ENCODE measurements around the gene PLBD2. TPM values are rescaled to one million over a fixed set of nuclear protein-coding genes. Genes with fewer than 3 reads are reported as not detected.

The PLBD2 gene
- total RNA-seq, 1 experiment from 2014 or later: 31.4 TPM

GRCh38 chr12:113396828-113397496 lies 38.6 kb downstream of the PLBD2 start:
- H2BK15ac ChIP-seq (ENCODE audit: low read depth, low read length): no peak overlapping the region
- no peak overlapping the region for H2BK12ac ChIP-seq (ENCODE audit: insufficient read length, low read depth, low read length)
- WGBS (ENCODE audit: extremely low coverage, insufficient read length, low lambda C conversion rate): no CpG with 5 or more reads among the region's 16 CpGs
- H4K5ac ChIP-seq (ENCODE audit: insufficient read length, low read depth, low read length): no peak overlapping the region
- H2BK5ac ChIP-seq (ENCODE audit: insufficient read length, low read length): no peak overlapping the region
- H2AK5ac ChIP-seq (ENCODE audit: insufficient read length, low read length): no peak overlapping the region
- no peak overlapping the region for H2BK120ac ChIP-seq (ENCODE audit: low read depth, low read length, poor library complexity, severe bottlenecking)
- Mint-ChIP-seq H3K27ac (no peak overlapping the region), H3K27me3 (ENCODE audit: low read depth) (peaks cover 9% of the 10 kb centered on the region), H3K9me3 (no peaks in the 10 kb centered on the region), H3K36me3 (ENCODE audit: insufficient read depth in 1 of 3, low read depth in 3 of 3) (no peaks in the 10 kb centered on the region), H3K4me1 (peaks cover 7 to 20% of the 10 kb centered on the region in 2 experiments), H3K4me3 (no peak overlapping the region)
- no peak overlapping the region for H3K23ac ChIP-seq (ENCODE audit: insufficient read length, low read depth, low read length)
- no peaks in the 10 kb centered on the region for H3K4me1 ChIP-seq (ENCODE audit: insufficient read depth, low read length)
- no peaks in the 10 kb centered on the region for H4K20me1 ChIP-seq (ENCODE audit: control insufficient read depth, insufficient read depth, insufficient read length)
- H2AFZ ChIP-seq (ENCODE audit: low read length): no peak overlapping the region
- H3K9ac ChIP-seq (ENCODE audit: extremely low read depth, insufficient read length, low read length): no peak overlapping the region
- no peaks in the 10 kb centered on the region for H3K79me1 ChIP-seq (ENCODE audit: insufficient read depth, low read depth, low read length, poor library complexity, severe bottlenecking)
- no peak for DNase-seq
- H3K79me2 ChIP-seq (ENCODE audit: insufficient read depth, low read length): no peaks in the 10 kb centered on the region
- H4K8ac ChIP-seq (replicated peaks; ENCODE audit: insufficient read length, low read depth, low read length): no peak overlapping the region
- H3K4ac ChIP-seq (ENCODE audit: low read depth, low read length): no peak overlapping the region
- H3K9me3 ChIP-seq (ENCODE audit: control insufficient read depth, low read depth, low read length): no peaks in the 10 kb centered on the region
- TF ChIP-seq CTCF (conservative IDR thresholded peaks at IDR 0.05): no peak
- no peaks in the 10 kb centered on the region for H3K23me2 ChIP-seq (ENCODE audit: insufficient read length, low read depth, low read length, poor library complexity, severe bottlenecking)
- H3K56ac ChIP-seq (ENCODE audit: insufficient read length, low read depth, low read length): no peak overlapping the region
- no peak overlapping the region for H3K4me2 ChIP-seq (ENCODE audit: insufficient read depth, insufficient read length, low read length)
- H4K91ac ChIP-seq (ENCODE audit: insufficient read length, low read depth, low read length): no peak overlapping the region
- H3K14ac ChIP-seq (ENCODE audit: insufficient read depth, low read length): no peak overlapping the region
- no peak overlapping the region for H3T11ph ChIP-seq (ENCODE audit: low read length)
- no peaks in the 10 kb centered on the region for H3K27me3 ChIP-seq (ENCODE audit: insufficient read depth, low read length)
- H3K18ac ChIP-seq (ENCODE audit: insufficient read length, low read depth, low read length): no peak overlapping the region
- no peak overlapping the region for H3K27ac ChIP-seq (ENCODE audit: insufficient read length, low read depth, low read length)
- no peak overlapping the region for H2BK20ac ChIP-seq (ENCODE audit: low read depth, low read length, poor library complexity, severe bottlenecking)
